ENCODE data around the gene RBBP6.
"Not testable (repeated sequence)": the region's sequence is repeated elsewhere in the genome, so short reads cannot be mapped to it uniquely, and the experiment has no call there.

RBBP6 gene

GRCh38 chr16:24609740-24610415 lies 70.5 kb downstream of the RBBP6 start:
- TF ChIP-seq, protein P1, sequence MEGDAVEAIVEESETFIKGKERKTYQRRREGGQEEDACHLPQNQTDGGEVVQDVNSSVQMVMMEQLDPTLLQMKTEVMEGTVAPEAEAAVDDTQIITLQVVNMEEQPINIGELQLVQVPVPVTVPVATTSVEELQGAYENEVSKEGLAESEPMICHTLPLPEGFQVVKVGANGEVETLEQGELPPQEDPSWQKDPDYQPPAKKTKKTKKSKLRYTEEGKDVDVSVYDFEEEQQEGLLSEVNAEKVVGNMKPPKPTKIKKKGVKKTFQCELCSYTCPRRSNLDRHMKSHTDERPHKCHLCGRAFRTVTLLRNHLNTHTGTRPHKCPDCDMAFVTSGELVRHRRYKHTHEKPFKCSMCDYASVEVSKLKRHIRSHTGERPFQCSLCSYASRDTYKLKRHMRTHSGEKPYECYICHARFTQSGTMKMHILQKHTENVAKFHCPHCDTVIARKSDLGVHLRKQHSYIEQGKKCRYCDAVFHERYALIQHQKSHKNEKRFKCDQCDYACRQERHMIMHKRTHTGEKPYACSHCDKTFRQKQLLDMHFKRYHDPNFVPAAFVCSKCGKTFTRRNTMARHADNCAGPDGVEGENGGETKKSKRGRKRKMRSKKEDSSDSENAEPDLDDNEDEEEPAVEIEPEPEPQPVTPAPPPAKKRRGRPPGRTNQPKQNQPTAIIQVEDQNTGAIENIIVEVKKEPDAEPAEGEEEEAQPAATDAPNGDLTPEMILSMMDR (conservative IDR thresholded peaks at IDR 0.05; ENCODE audit: control insufficient read depth, insufficient read depth, low read depth, low read length): no peak
- H3K4me3 ChIP-seq (ENCODE audit: control insufficient read depth, low read depth, low read length): peak overlapping the region; percentile 15
- peak; percentile 55 for DNase-seq (ENCODE audit: low read depth)

DNA sequence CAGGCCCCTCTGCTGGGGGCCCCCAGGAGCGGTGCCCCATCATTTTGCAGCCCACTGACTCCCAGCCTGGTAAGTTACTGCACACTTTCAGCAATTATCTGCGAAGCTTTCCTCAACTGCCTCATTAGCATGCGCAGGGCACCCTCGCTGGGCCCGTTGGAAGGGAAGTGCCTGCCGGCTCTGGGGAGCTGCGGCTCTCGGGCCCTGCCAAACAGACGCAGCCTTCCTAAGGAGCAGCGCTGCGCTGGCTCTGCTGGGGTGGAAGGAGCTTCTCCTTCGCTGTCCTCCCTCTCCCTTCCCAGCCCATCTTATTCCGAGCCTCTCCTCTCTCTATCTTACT lies 71.0 kb downstream of the RBBP6 start:
- TF ChIP-seq, protein P1 (conservative IDR thresholded peaks at IDR 0.05; ENCODE audit: control insufficient read depth, insufficient read depth, low read depth, low read length): no peak
- DNase-seq (ENCODE audit: low read depth): peak; percentile 27
- peak overlapping the region; percentile 15 for H3K4me3 ChIP-seq (ENCODE audit: control insufficient read depth, low read depth, low read length)

DNA sequence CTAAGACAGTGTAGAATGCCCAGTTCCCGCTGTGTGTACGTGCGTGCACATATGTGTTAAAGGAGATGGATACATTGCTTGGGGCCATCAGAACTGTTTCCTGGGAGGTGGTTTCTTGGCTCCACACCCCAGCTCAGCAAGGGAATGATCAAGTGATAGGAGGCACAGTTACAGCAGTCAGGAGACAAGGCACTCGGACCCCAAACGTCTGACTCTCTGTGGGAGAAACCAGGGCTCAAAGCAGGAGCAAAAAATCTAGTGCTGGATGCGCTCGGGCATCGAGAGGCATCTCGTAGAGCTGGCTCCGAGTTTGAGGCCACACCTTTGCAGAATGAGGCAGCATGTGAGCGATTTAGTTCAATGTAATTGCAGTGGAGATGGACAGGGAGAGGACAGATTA lies 71.9 kb downstream of the RBBP6 start:
- TF ChIP-seq, protein P1 (conservative IDR thresholded peaks at IDR 0.05; ENCODE audit: control insufficient read depth, insufficient read depth, low read depth, low read length): no peak
- H3K4me3 ChIP-seq (ENCODE audit: control insufficient read depth, low read depth, low read length): no peak overlapping the region
- no peak for DNase-seq (ENCODE audit: low read depth)

GRCh38 chr16:24612656-24613055 lies 73.3 kb downstream of the RBBP6 start:
- TF ChIP-seq, protein P1 (conservative IDR thresholded peaks at IDR 0.05; ENCODE audit: control insufficient read depth, insufficient read depth, low read depth, low read length): no peak
- no peak for DNase-seq (ENCODE audit: low read depth)
- no peak overlapping the region for H3K4me3 ChIP-seq (ENCODE audit: control insufficient read depth, low read depth, low read length)

GRCh38 chr16:24613267-24613666 lies 73.9 kb downstream of the RBBP6 start:
- not testable (repeated sequence) for DNase-seq (ENCODE audit: low read depth); H3K4me3 ChIP-seq (ENCODE audit: control insufficient read depth, low read depth, low read length)

DNA sequence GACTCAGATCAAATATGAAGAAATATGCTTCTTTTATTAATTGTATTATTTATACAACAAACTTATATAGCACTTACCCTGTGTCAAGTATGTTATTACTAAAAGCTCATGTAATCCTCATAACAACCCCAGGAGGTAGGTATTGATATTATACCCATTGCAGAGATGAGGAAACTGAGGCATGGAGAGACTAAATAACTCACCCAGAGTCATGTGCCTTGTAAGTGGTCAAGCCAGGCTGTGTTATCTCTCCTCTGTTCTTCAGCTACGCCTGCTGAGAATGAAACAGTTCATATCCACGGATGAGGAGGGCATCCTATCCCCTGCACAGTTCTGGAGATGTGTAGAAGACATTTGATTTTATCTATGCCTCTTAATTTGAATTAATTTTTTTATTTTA lies 78.1 kb downstream of the RBBP6 start:
- TF ChIP-seq, protein P1 (conservative IDR thresholded peaks at IDR 0.05; ENCODE audit: control insufficient read depth, insufficient read depth, low read depth, low read length): no peak
- no peak for DNase-seq (ENCODE audit: low read depth)
- H3K4me3 ChIP-seq (ENCODE audit: control insufficient read depth, low read depth, low read length): no peak overlapping the region

Measured in fibroblast of mammary gland (primary cell).